Activated CD4-positive, alpha-beta T cell treated with anti-CD3 and anti-CD28 coated beads, Interleukin-2, amount 10 ng/mL, durations not matched to agents 24 days and 14 days (primary cell): Measurements from ENCODE around the gene NID2. TPM values are rescaled to one million over a fixed set of nuclear protein-coding genes. Genes with fewer than 3 reads are reported as not detected.

Experiments
- DNase-seq: peaks from one replicate; pipeline ENCODE4 v3.0.0; 2022
- H3K27ac Mint-ChIP-seq: one replicate; pipeline ENCODE4 v1.8.0; 2022; ENCODE audit warnings: mild to moderate bottlenecking, mixed read lengths
- H3K27me3 Mint-ChIP-seq: one replicate; pipeline ENCODE4 v1.8.0; 2022; ENCODE audit warnings: mixed read lengths
- H3K36me3 Mint-ChIP-seq: one replicate; pipeline ENCODE4 v1.8.0; 2022; ENCODE audit warnings: low read depth, mild to moderate bottlenecking, mixed read lengths
- H3K4me1 Mint-ChIP-seq: one replicate; pipeline ENCODE4 v1.8.0; 2021; ENCODE audit warnings: mixed read lengths
- H3K4me3 Mint-ChIP-seq: one replicate; pipeline ENCODE4 v1.8.0; 2022; ENCODE audit warnings: mild to moderate bottlenecking, moderate library complexity, mixed read lengths
- H3K9me3 Mint-ChIP-seq: one replicate; pipeline ENCODE4 v1.8.0; 2021; ENCODE audit warnings: mixed read lengths
- intact Hi-C: fragments of 100-400 bp; cut with micrococcal nuclease; formaldehyde crosslinking; loops from one replicate; pipeline ENCODE4 v1.15.1; 2023
- total RNA-seq: library from RNA; stranded (reverse); gene quantifications from 2 replicates; pipeline ENCODE4 v1.2.3, GENCODE V29; 2022

NID2 gene
- total RNA-seq, 1 donor from 2014 or later, result 0.09 TPM

DNA sequence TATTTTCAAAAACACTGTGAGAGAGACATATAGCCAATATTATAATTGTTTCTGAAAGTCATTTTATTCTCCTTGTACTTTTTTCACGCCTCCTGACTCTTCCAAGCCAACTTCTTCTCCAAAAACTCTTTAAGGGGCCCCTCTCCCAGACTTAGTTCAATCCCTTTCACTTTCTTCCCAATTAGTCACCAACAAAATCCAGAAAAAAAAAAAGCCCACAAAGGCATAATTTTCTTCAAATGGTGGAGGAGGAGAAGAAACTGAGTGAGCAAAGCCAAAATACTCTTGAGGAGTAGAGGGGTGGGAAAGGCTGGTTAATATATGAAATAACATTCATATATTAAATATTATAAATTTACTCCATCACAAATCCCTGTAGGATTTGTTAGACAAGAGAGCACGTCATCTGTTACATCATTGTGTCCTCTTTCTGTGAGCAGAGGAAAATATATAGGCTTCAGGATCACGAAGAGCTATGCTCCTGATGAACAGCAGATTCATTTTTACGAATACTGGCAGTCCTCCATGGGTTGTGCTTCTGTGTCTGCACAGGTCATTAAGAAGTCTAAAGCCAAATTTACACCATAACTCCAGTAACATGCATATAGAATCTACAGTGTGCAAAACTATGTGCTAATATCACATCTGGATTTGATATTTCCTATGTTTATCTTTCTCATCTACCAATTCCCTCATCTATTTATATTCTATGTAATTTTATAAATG is 25.9 kb upstream of the NID2 start:
- H3K27ac Mint-ChIP-seq, result no peak overlapping the region
- peaks cover 39% of the 10 kb centered on the region for H3K27me3 Mint-ChIP-seq
- DNase-seq, result no peak
- no peak overlapping the region for H3K4me3 Mint-ChIP-seq
- no peaks in the 10 kb centered on the region for H3K36me3 Mint-ChIP-seq
- H3K4me1 Mint-ChIP-seq, result no peaks in the 10 kb centered on the region
- intact Hi-C loops, result no loop called here
- H3K9me3 Mint-ChIP-seq, result no peaks in the 10 kb centered on the region

- H3K27me3 Mint-ChIP-seq, result peaks cover 27% of the 10 kb centered on the region
- no peaks in the 10 kb centered on the region for H3K9me3 Mint-ChIP-seq
- H3K4me3 Mint-ChIP-seq, result no peak overlapping the region
- no peak overlapping the region for H3K27ac Mint-ChIP-seq
- intact Hi-C loops, result no loop called here
- DNase-seq, result no peak
- no peaks in the 10 kb centered on the region for H3K36me3 Mint-ChIP-seq
- no peaks in the 10 kb centered on the region for H3K4me1 Mint-ChIP-seq
Observed at GRCh38 chr14:52091928-52092327, 23.1 kb upstream of the NID2 start.

DNA sequence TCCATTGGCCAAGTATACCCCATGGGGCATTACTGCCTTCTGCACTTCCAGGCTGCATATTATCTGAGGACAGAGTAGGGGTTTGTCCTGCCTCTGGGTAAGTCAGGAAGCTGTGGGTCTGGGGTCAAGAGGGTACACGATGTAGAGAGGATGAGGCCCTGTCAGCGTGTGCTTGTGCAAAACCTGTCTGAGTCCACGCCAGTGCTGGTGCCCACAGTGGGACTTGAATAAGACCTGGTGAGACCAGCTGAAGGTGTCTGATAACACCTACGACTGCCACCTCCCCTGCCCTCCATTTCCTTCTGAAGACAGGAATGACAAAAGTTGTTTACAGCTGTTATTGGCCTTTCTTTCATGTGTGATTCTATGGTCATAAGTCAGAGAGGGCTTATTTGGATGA is 22.1 kb upstream of the NID2 start:
- intact Hi-C loops, result no loop called here
- Mint-ChIP-seq H3K36me3 (no peaks in the 10 kb centered on the region), H3K4me3 (no peak overlapping the region), H3K27me3 (peaks cover 25% of the 10 kb centered on the region), H3K9me3 (no peaks in the 10 kb centered on the region), H3K27ac (no peak overlapping the region), H3K4me1 (no peaks in the 10 kb centered on the region)
- no peak for DNase-seq

GRCh38 chr14:52089218-52089617 is 20.4 kb upstream of the NID2 start:
- Mint-ChIP-seq H3K27ac (no peak overlapping the region), H3K9me3 (peaks cover 10% of the 10 kb centered on the region), H3K27me3 (peaks cover 31% of the 10 kb centered on the region), H3K4me1 (no peaks in the 10 kb centered on the region), H3K36me3 (no peaks in the 10 kb centered on the region), H3K4me3 (no peak overlapping the region)
- DNase-seq, result no peak
- intact Hi-C loops, result no loop called here

GRCh38 chr14:52086711-52087110 is 17.9 kb upstream of the NID2 start:
- Mint-ChIP-seq H3K36me3 (no peaks in the 10 kb centered on the region), H3K9me3 (peaks cover 12% of the 10 kb centered on the region), H3K27me3 (peaks cover 33% of the 10 kb centered on the region)

DNA sequence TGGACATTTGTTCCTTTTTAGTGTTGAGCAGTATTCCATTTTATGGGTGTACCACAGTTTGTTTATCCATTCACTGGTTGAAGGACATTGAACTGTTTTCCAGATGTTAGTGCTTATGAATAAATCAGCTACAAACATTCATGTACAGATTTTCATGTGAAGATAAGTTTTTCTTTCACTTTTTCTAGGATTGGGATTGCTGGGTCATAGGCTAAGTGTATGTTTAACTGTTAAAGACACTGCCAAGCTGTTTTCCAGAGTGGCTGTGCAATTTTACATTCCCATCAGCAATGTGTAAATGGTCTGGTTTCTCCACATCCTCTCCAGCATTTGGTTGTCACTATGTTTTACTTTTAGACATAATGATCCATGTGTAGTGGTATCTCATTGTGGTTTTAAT is 14.0 kb upstream of the NID2 start:
- peaks cover 12% of the 10 kb centered on the region for H3K9me3 Mint-ChIP-seq
- peaks cover 43% of the 10 kb centered on the region for H3K27me3 Mint-ChIP-seq
- no peaks in the 10 kb centered on the region for H3K4me1 Mint-ChIP-seq
- no peaks in the 10 kb centered on the region for H3K36me3 Mint-ChIP-seq
- no peak for DNase-seq
- H3K4me3 Mint-ChIP-seq, result no peak overlapping the region
- intact Hi-C loops, result no loop called here
- no peak overlapping the region for H3K27ac Mint-ChIP-seq

More at GRCh38 chr14:52086711-52087110, 17.9 kb upstream of the NID2 start:
- Mint-ChIP-seq H3K4me3 (no peak overlapping the region), H3K4me1 (no peaks in the 10 kb centered on the region), H3K27ac (no peak overlapping the region)
- intact Hi-C loops, result no loop called here
- DNase-seq, result no peak

- H3K4me1 Mint-ChIP-seq, result no peaks in the 10 kb centered on the region
- intact Hi-C loops, result no loop called here
- H3K4me3 Mint-ChIP-seq, result no peak overlapping the region
- no peak overlapping the region for H3K27ac Mint-ChIP-seq
- DNase-seq, result no peak
- H3K27me3 Mint-ChIP-seq, result peaks cover 46% of the 10 kb centered on the region
- H3K36me3 Mint-ChIP-seq, result no peaks in the 10 kb centered on the region
- peaks cover 12% of the 10 kb centered on the region for H3K9me3 Mint-ChIP-seq
Observed at GRCh38 chr14:52081964-52082363, 13.1 kb upstream of the NID2 start.

DNA sequence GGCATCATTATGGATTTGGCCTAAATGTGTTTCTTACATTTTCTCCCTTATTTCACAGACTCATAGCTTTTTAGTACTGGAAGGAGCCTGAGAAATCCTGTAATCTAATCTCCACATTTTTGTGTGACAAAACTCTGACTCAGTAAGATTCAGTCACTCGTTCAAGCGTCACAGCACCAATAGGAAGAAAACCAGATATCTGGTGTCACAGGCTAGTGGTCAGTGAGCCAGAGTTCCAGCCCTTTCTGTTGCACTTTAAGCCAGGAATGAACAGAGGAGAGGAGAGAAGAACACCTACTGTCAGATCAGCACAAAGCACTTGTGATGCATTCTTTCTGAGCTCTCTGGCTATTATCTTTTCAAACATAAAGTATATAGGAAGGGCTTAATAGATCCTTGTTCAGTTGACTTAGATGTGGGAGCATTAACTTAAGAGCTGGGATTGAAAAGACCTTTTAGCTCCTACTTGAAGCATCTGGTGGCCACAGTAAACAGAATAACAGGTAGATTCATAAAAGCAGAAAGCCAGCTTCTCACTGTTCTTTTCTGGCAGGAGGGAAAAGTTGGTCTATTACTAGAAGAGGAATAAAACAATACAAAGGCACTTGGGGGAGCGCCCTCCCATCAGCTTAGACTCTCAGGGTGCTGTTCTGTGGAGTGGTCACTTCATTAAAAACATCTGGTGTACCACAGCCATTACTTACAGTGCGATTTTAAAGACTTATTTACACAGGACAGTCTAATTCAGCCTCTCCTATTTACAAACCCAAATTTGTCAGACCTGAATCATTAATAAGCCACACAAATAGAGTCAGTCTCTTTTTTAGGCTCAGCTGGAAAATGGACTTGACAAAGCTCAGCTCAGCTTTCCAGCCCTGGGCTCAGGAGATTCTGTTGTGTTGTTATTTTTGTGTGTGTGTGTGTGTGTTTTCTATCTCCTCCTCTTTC is 12.2 kb upstream of the NID2 start:
- Mint-ChIP-seq H3K27me3 (peaks cover 52% of the 10 kb centered on the region), H3K4me1 (no peaks in the 10 kb centered on the region), H3K27ac (no peak overlapping the region), H3K4me3 (no peak overlapping the region), H3K36me3 (no peaks in the 10 kb centered on the region), H3K9me3 (peaks cover 12% of the 10 kb centered on the region)
- DNase-seq, result no peak
- intact Hi-C loops, result no loop called here

DNA sequence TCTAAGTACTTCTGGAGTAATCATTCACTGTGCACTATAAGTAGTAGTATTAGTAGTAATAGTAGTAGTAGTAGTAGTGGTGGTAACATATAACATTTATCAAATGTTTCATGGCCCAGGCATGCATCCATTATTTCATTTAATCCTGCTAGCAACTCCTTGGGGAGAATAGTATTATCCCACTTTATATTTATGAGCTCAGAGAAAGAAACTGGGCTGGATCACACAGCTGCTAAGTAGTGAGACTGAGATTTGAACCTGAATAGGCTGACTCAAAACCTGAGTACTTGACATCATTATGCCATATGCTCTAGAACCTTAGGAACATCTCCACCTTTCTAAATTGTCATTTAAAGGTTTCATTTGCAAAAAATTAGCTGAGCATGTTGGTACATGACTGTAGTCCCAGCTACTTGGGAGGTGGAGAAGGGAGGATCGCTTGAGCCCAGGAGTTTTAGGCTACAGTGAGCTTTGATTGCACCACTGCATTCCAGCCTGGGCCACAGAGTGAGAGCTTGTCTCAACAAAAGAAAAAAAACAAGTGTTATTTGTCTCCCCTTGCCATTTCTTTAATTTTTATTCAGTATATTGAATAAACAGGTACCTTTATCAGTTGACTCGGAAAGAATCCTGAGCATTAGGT is 11.4 kb upstream of the NID2 start:
- no peak overlapping the region for H3K27ac Mint-ChIP-seq
- H3K27me3 Mint-ChIP-seq, result peaks cover 47% of the 10 kb centered on the region
- no peak for DNase-seq
- no peaks in the 10 kb centered on the region for H3K4me1 Mint-ChIP-seq
- H3K4me3 Mint-ChIP-seq, result no peak overlapping the region
- no peaks in the 10 kb centered on the region for H3K36me3 Mint-ChIP-seq
- intact Hi-C loops, result no loop called here
- H3K9me3 Mint-ChIP-seq, result peaks cover 10% of the 10 kb centered on the region

DNA sequence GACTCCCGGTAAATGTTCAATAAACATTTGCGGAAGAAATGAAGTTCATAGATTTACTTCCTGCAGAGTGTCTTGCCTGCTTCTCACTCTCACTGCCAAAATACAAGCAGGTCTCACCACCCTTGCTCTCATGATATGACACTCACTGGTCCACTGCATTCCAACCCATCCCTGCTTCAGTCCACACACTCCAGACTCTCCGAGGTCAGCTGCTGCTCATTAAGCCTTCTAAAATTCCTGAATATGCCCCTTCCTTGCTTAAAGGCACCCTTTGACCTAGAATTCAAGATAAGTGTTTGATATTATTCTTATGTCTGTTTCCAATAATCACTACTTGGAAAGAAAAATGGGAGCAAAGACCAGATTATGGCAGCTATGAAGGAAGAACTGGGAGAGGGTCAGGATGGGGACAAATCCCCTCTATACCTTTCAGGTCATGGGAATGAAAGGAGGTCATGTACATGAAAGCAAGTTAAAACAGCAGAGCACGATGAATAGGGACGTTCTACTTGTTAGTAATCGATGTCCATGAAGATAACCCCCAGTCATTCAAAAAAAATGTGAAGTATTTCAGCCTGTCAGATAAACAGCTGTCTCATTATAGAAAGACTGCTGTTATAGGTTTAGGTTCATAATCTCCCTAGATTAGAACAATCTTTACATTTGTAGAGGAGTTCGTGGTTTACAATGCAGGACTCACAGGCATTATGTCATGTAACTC is 10.5 kb upstream of the NID2 start:
- Mint-ChIP-seq H3K27ac (no peak overlapping the region), H3K9me3 (peaks cover 8% of the 10 kb centered on the region), H3K36me3 (no peaks in the 10 kb centered on the region), H3K4me3 (no peak overlapping the region), H3K27me3 (peaks cover 47% of the 10 kb centered on the region), H3K4me1 (no peaks in the 10 kb centered on the region)
- no peak for DNase-seq
- intact Hi-C loops, result no loop called here

- Mint-ChIP-seq H3K27ac (no peak overlapping the region), H3K4me3 (no peak overlapping the region), H3K9me3 (peaks cover 11% of the 10 kb centered on the region), H3K4me1 (no peaks in the 10 kb centered on the region), H3K36me3 (peaks cover 2% of the 10 kb centered on the region), H3K27me3 (peaks cover 47% of the 10 kb centered on the region)
- intact Hi-C loops, result no loop called here
- DNase-seq, result no peak
Observed at GRCh38 chr14:52078721-52079120, 9.9 kb upstream of the NID2 start.

DNA sequence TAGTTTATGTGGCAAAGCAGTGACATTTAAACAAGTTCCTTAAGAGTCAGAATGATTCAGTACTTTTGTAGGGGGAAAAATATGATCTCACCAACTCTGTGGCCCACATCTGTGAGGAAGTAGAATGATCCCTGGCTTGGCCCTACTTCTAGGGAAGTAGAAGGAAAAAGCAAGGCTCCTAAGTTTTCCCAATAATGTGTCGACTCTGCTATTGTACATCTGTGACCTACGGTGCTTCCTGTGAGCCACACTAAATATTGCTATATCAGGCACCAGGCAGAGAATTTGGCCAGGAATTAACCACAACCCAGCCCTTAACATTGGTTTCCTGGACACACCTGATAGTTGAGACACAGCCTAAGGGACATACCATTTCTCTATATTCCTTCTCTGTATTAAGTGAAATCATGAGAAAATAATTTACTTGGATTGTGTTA is 9.3 kb upstream of the NID2 start:
- Mint-ChIP-seq H3K4me1 (no peaks in the 10 kb centered on the region), H3K27ac (no peak overlapping the region), H3K9me3 (peaks cover 11% of the 10 kb centered on the region), H3K36me3 (peaks cover 2% of the 10 kb centered on the region), H3K4me3 (no peak overlapping the region), H3K27me3 (peaks cover 46% of the 10 kb centered on the region)
- no peak for DNase-seq
- intact Hi-C loops, result no loop called here

- Mint-ChIP-seq H3K27me3 (peaks cover 47% of the 10 kb centered on the region), H3K4me3 (no peak overlapping the region), H3K36me3 (peaks cover 2% of the 10 kb centered on the region), H3K9me3 (peaks cover 11% of the 10 kb centered on the region), H3K27ac (no peak overlapping the region), H3K4me1 (peaks cover 2% of the 10 kb centered on the region)
- intact Hi-C loops, result no loop called here
- DNase-seq, result no peak
Observed at GRCh38 chr14:52077256-52077979, 8.6 kb upstream of the NID2 start.
